Right renal pelvis (tissue), 4 donors: ENCODE results near the gene PRM3. TPM values are rescaled to one million over a fixed set of nuclear protein-coding genes. Genes with fewer than 3 reads are reported as not detected.

Experiments used
- DNase-seq, 4 donors: peaks; one replicate each; pipeline ENCODE4 v3.0.0-alpha.2; 2013; ENCODE audit warnings: low read depth in 4 of 4, low spot score in 3 of 4, missing footprints in 1 of 4
- polyA plus RNA-seq, 4 donors: library from polyadenylated mRNA; unstranded; fragments of 120-200 nt; gene quantifications; one replicate each; pipeline ENCODE4 v1.2.1, GENCODE V29; 2013; ENCODE audit not compliant: insufficient read length in 4 of 4

PRM3 gene
- polyA plus RNA-seq, 4 donors, result not detected

- DNase-seq, result no peak
These were observed 12.8 kb downstream of the PRM3 start for GRCh38 chr16:11260596-11260966.

GRCh38 chr16:11259655-11260595 lies 13.5 kb downstream of the PRM3 start:
- no peak for DNase-seq

GRCh38 chr16:11258553-11259492 lies 14.6 kb downstream of the PRM3 start:
- DNase-seq, result no peak

- peak in 2 of 4 donors; percentile 74 to 77 for DNase-seq
These were observed 16.1 kb downstream of the PRM3 start for GRCh38 chr16:11257131-11257938.

- peak in 1 of 4 donors; percentile 22 for DNase-seq
These were observed 16.7 kb downstream of the PRM3 start for GRCh38 chr16:11256661-11257130.

- DNase-seq, result peak in 3 of 4 donors; percentile 78 to 81 (median 79)
These were observed 17.4 kb downstream of the PRM3 start, which contains the start of gene SOCS1 for GRCh38 chr16:11255737-11256660. TSS of gene SOCS1 (minus strand) at chr16:11256204. CDS start at chr16:11255478, 726 bp downstream.

- DNase-seq, result peak in 1 of 4 donors; percentile 38
These were observed 18.3 kb downstream of the PRM3 start for GRCh38 chr16:11254913-11255736.

- no peak for DNase-seq
These were observed 19.2 kb downstream of the PRM3 start for GRCh38 chr16:11253995-11254912.

GRCh38 chr16:11253009-11253994 lies 20.1 kb downstream of the PRM3 start:
- no peak for DNase-seq

GRCh38 chr16:11252482-11252931 lies 20.9 kb downstream of the PRM3 start:
- DNase-seq, result no peak

GRCh38 chr16:11251525-11252481 lies 21.6 kb downstream of the PRM3 start:
- DNase-seq, result no peak

GRCh38 chr16:11250786-11251524 lies 22.5 kb downstream of the PRM3 start:
- DNase-seq, result no peak

GRCh38 chr16:11250091-11250785 lies 23.2 kb downstream of the PRM3 start:
- no peak for DNase-seq
